HepG2 (cell line): ENCODE measurements around the gene WRAP73. TPM values are rescaled to one million over a fixed set of nuclear protein-coding genes. Genes with fewer than 3 reads are reported as not detected.

Experiments used
- DMAP1 ChIP-seq: IDR thresholded peaks from 2 replicates; pipeline ENCODE4 v1.6.1; 2016
- ERF ChIP-seq: IDR thresholded peaks from 2 replicates; pipeline ENCODE4 v1.6.1; 2018; ENCODE audit warnings: missing biosample characterization, missing genetic modification reagents
- ETS1 ChIP-seq: sonication (generic); formaldehyde crosslinking; IDR thresholded peaks from 2 replicates; pipeline ENCODE4 v1.4.0; 2020; ENCODE audit warnings: missing genetic modification reagents
- GATAD1 ChIP-seq: IDR thresholded peaks from 2 replicates; pipeline ENCODE4 v1.6.1; 2016; ENCODE audit warnings: missing genetic modification reagents, missing compliant biosample characterization
- HDAC2 ChIP-seq: sonication (generic); formaldehyde crosslinking; IDR thresholded peaks from 2 replicates; pipeline ENCODE4 v1.4.0; 2020; ENCODE audit warnings: missing genetic modification reagents
- ISL2 ChIP-seq: sonication (generic); formaldehyde crosslinking; IDR thresholded peaks from 2 replicates; pipeline ENCODE4 v1.5.0; 2020; ENCODE audit warnings: missing genetic modification reagents
- LRRFIP1 ChIP-seq: sonication (generic); formaldehyde crosslinking; conservative IDR thresholded peaks from 2 replicates; pipeline ENCODE4 v1.4.0; 2020; ENCODE audit warnings: missing genetic modification reagents
- REL ChIP-seq: sonication (generic); formaldehyde crosslinking; conservative IDR thresholded peaks from 2 replicates; pipeline ENCODE4 v1.8.0; 2022; ENCODE audit warnings: mild to moderate bottlenecking, missing genetic modification reagents, moderate library complexity
- RFX5 ChIP-seq: IDR thresholded peaks from 2 replicates; pipeline ENCODE4 v1.6.1; 2011; ENCODE audit warnings: low read depth, low read length, improper control_type of control experiment
- SNAPC4 ChIP-seq: sonication (generic); formaldehyde crosslinking; IDR thresholded peaks from 2 replicates; pipeline ENCODE4 v1.4.0; 2020; ENCODE audit warnings: mild to moderate bottlenecking, missing genetic modification reagents
- TFAP4 ChIP-seq: sonication (generic); IDR thresholded peaks from 2 replicates; pipeline ENCODE4 v1.6.1; 2016; ENCODE audit warnings: low read depth, borderline replicate concordance
- THRA ChIP-seq: sonication (generic); formaldehyde crosslinking; IDR thresholded peaks from 2 replicates; pipeline ENCODE4 v1.4.0; 2020; ENCODE audit warnings: missing genetic modification reagents, borderline replicate concordance
- TIGD3 ChIP-seq: sonication (generic); formaldehyde crosslinking; IDR thresholded peaks from 2 replicates; pipeline ENCODE4 v1.5.1; 2020; ENCODE audit warnings: mild to moderate bottlenecking, missing genetic modification reagents, borderline replicate concordance
- ZNF567 ChIP-seq: sonication (generic); formaldehyde crosslinking; IDR thresholded peaks from 2 replicates; pipeline ENCODE4 v1.8.1; 2023; ENCODE audit warnings: mild to moderate bottlenecking, missing genetic modification reagents, borderline replicate concordance
- ZSCAN25 ChIP-seq: sonication (generic); formaldehyde crosslinking; IDR thresholded peaks from 2 replicates; pipeline ENCODE4 v1.8.0; 2022; ENCODE audit warnings: mild to moderate bottlenecking, missing genetic modification reagents
- polyA plus RNA-seq, 8 experiments: library from polyadenylated mRNA; depleted of rRNA in 3 of 8; stranded (reverse) in 7 of 8; unstranded in 1 of 8; fragments of >200 nt; fragmentation: Illumina TruSeq in 4 of 8; extraction: Trizol in 4 of 8; gene quantifications; 2 replicates each; pipeline versions ENCODE4 v1.2.1 to v1.2.3, GENCODE V29; 2011 to 2016; ENCODE audit warnings: low read depth in 4 of 8, missing spikeins in 1 of 8, mixed read lengths in 1 of 8; ENCODE audit not compliant: insufficient read depth in 1 of 8
- total RNA-seq, 5 experiments: library from RNA; depleted of rRNA; stranded (reverse); fragments of >200 nt; fragmentation: Illumina TruSeq; extraction: Trizol; gene quantifications; 2 replicates each; pipeline ENCODE4 v1.2.3, GENCODE V29; 2016; ENCODE audit warnings: low read depth in 1 of 5

Gene WRAP73
- total and polyA plus RNA-seq, 2 of the 13 experiments (the other 11 are each of a cell fraction or from before 2014, with no cell fraction given) = 18.1 to 40.4 TPM

- TF ChIP-seq SNAPC4 (CRISPR knock-in tag) (no peak), ZNF567 (CRISPR knock-in tag) (no peak), HDAC2 (peak; percentile 80), DMAP1 (CRISPR knock-in tag) (peak; percentile 36; the same call in 1 of the 2 replicates), GATAD1 (CRISPR knock-in tag) (peak; percentile 61), THRA (CRISPR knock-in tag) (peak; percentile 67; the same call in 1 of the 2 replicates), LRRFIP1 (CRISPR knock-in tag) (no peak), ISL2 (CRISPR knock-in tag) (peak; percentile 26; the same call in 1 of the 2 replicates), ERF (CRISPR knock-in tag) (peak; percentile 57; the same call in 1 of the 2 replicates), RFX5 (no peak), TIGD3 (CRISPR knock-in tag) (no peak), REL (CRISPR knock-in tag) (no peak), TFAP4 (peak; percentile 84; the same call in 1 of the 2 replicates), ZSCAN25 (CRISPR knock-in tag) (peak; percentile 88), ETS1 (CRISPR knock-in tag) (no peak)
Observed at GRCh38 chr1:3668585-3669300, 18.8 kb upstream of the WRAP73 start (continued).
